Neural progenitor cell (in vitro differentiated cells): ENCODE measurements around the gene KISS1R. TPM values are rescaled to one million over a fixed set of nuclear protein-coding genes. Genes with fewer than 3 reads are reported as not detected.

ENCODE experiments used
- DNase-seq: peaks from one replicate; pipeline ENCODE4 v3.0.0-alpha.2; 2016; ENCODE audit warnings: low spot score
- H2AFZ ChIP-seq: fragments of 200-600 bp; sonication (generic); replicated peaks from 2 replicates; pipeline ENCODE4 v1.6.1; 2016; ENCODE audit warnings: antibody characterized with exemption
- H3F3A ChIP-seq: fragments of 200-600 bp; sonication (generic); 2 replicates; pipeline ENCODE4 v1.6.1; 2016; ENCODE audit warnings: antibody characterized with exemption, low read depth
- H3K27ac ChIP-seq: fragments of 200-600 bp; sonication (generic); 2 replicates; pipeline ENCODE4 v1.5.1; 2016; ENCODE audit warnings: mild to moderate bottlenecking
- H3K27me3 ChIP-seq: fragments of 200-600 bp; sonication (generic); 2 replicates; pipeline ENCODE4 v1.6.1; 2016; ENCODE audit warnings: mild to moderate bottlenecking, moderate library complexity
- H3K36me3 ChIP-seq: fragments of 200-600 bp; sonication (generic); 2 replicates; pipeline ENCODE4 v1.5.1; 2016
- H3K4me1 ChIP-seq: fragments of 200-600 bp; sonication (generic); 2 replicates; pipeline ENCODE4 v1.6.1; 2016; ENCODE audit warnings: mixed run types
- H3K4me2 ChIP-seq: fragments of 200-600 bp; sonication (generic); 2 replicates; pipeline ENCODE4 v1.6.1; 2016
- H3K4me3 ChIP-seq: fragments of 200-600 bp; sonication (generic); 2 replicates; pipeline ENCODE4 v1.5.1; 2016
- H3K79me2 ChIP-seq: fragments of 200-600 bp; sonication (generic); 2 replicates; pipeline ENCODE4 v1.6.1; 2016; ENCODE audit warnings: low read depth
- H3K9ac ChIP-seq: fragments of 200-600 bp; sonication (generic); 2 replicates; pipeline ENCODE4 v1.6.1; 2016
- H3K9me3 ChIP-seq: fragments of 200-600 bp; sonication (generic); 2 replicates; pipeline ENCODE4 v1.5.1; 2016; ENCODE audit warnings: low read depth
- H4K20me1 ChIP-seq: fragments of 200-600 bp; sonication (generic); 2 replicates; pipeline ENCODE4 v1.6.1; 2016; ENCODE audit warnings: low read depth
- H3K27ac Mint-ChIP-seq: 3 replicates; pipeline ENCODE4 v1.8.0; 2021; ENCODE audit warnings: mixed read lengths
- H3K27me3 Mint-ChIP-seq: 2 replicates; pipeline ENCODE4 v1.8.0; 2022; ENCODE audit warnings: low read depth, mild to moderate bottlenecking, inconsistent platforms, moderate library complexity, mixed read lengths; ENCODE audit not compliant: insufficient read depth
- H3K36me3 Mint-ChIP-seq: 3 replicates; pipeline ENCODE4 v1.8.0; 2021; ENCODE audit warnings: mixed read lengths
- H3K4me1 Mint-ChIP-seq: 3 replicates; pipeline ENCODE4 v1.8.0; 2021; ENCODE audit warnings: mixed read lengths
- H3K4me3 Mint-ChIP-seq: 3 replicates; pipeline ENCODE4 v1.8.0; 2021; ENCODE audit warnings: mild to moderate bottlenecking, moderate library complexity, mixed read lengths
- H3K9me3 Mint-ChIP-seq: 3 replicates; pipeline ENCODE4 v1.8.0; 2020; ENCODE audit warnings: mixed read lengths
- EZH2 ChIP-seq: fragments of 200-600 bp; sonication (generic); IDR thresholded peaks from 2 replicates; pipeline ENCODE4 v1.6.1; 2017; ENCODE audit warnings: antibody characterized with exemption, mild to moderate bottlenecking, moderate library complexity
- EZH2phosphoT487 ChIP-seq: fragments of 200-600 bp; sonication (generic); IDR thresholded peaks from 2 replicates; pipeline ENCODE4 v1.6.1; 2017; ENCODE audit warnings: antibody characterized with exemption
- total RNA-seq: library from RNA; depleted of rRNA; stranded (reverse); fragments of >200 nt; gene quantifications from 2 replicates; pipeline ENCODE4 v1.2.3, GENCODE V29; 2015; ENCODE audit warnings: low replicate concordance
- TF ChIP-seq, protein P1 (sequence below): fragments of 200-600 bp; sonication (generic); IDR thresholded peaks from 2 replicates; pipeline ENCODE4 v1.5.1; 2017; ENCODE audit warnings: antibody characterized with exemption, mild to moderate bottlenecking

Gene KISS1R
- total RNA-seq, 1 donor from 2014 or later: not detected

DNA sequence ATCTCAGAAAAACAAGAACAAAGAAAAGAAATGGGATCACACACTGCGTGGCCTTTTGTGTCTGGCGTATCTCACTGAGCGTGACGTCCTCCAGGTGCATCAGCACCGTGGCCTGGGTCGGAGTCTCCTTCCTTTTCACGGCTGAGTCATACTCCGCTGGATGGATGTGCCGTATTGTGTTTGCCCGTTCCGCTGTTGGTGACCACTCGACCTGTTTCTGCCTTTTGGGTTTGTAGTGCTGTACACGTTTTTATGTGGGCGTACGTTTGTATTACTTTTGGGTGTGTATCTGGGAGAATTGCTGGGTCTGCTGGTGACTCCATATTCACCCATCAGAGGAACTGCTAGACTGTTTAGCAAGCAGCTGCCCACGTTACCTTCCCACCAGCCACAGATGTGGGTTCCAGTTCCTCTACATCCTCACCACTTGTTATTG lies 20.1 kb downstream of the KISS1R start:
- DNase-seq: no peak
- Mint-ChIP-seq H3K9me3 (no peaks in the 10 kb centered on the region), H3K27ac (no peak overlapping the region), H3K4me3 (peak overlapping the region; percentile 14), H3K36me3 (peaks cover 22% of the 10 kb centered on the region), H3K4me1 (peaks cover 20% of the 10 kb centered on the region), H3K27me3 (peaks cover 10% of the 10 kb centered on the region)
- H4K20me1 ChIP-seq: peaks cover 94% of the 10 kb centered on the region
- no peak overlapping the region for H3K4me2 ChIP-seq
- no peaks in the 10 kb centered on the region for H3K9me3 ChIP-seq
- H3K79me2 ChIP-seq: peaks cover 97% of the 10 kb centered on the region
- H2AFZ ChIP-seq: no peak overlapping the region
- H3K4me3 ChIP-seq: no peak overlapping the region
- H3K36me3 ChIP-seq: no peaks in the 10 kb centered on the region
- no peaks in the 10 kb centered on the region for H3F3A ChIP-seq
- no peak overlapping the region for H3K27ac ChIP-seq
- TF ChIP-seq EZH2 (no peak), EZH2phosphoT487 (no peak)
- TF ChIP-seq, protein P1, sequence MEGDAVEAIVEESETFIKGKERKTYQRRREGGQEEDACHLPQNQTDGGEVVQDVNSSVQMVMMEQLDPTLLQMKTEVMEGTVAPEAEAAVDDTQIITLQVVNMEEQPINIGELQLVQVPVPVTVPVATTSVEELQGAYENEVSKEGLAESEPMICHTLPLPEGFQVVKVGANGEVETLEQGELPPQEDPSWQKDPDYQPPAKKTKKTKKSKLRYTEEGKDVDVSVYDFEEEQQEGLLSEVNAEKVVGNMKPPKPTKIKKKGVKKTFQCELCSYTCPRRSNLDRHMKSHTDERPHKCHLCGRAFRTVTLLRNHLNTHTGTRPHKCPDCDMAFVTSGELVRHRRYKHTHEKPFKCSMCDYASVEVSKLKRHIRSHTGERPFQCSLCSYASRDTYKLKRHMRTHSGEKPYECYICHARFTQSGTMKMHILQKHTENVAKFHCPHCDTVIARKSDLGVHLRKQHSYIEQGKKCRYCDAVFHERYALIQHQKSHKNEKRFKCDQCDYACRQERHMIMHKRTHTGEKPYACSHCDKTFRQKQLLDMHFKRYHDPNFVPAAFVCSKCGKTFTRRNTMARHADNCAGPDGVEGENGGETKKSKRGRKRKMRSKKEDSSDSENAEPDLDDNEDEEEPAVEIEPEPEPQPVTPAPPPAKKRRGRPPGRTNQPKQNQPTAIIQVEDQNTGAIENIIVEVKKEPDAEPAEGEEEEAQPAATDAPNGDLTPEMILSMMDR: no peak
- peaks cover 10% of the 10 kb centered on the region for H3K4me1 ChIP-seq
- H3K27me3 ChIP-seq: no peaks in the 10 kb centered on the region
- no peak overlapping the region for H3K9ac ChIP-seq

DNA sequence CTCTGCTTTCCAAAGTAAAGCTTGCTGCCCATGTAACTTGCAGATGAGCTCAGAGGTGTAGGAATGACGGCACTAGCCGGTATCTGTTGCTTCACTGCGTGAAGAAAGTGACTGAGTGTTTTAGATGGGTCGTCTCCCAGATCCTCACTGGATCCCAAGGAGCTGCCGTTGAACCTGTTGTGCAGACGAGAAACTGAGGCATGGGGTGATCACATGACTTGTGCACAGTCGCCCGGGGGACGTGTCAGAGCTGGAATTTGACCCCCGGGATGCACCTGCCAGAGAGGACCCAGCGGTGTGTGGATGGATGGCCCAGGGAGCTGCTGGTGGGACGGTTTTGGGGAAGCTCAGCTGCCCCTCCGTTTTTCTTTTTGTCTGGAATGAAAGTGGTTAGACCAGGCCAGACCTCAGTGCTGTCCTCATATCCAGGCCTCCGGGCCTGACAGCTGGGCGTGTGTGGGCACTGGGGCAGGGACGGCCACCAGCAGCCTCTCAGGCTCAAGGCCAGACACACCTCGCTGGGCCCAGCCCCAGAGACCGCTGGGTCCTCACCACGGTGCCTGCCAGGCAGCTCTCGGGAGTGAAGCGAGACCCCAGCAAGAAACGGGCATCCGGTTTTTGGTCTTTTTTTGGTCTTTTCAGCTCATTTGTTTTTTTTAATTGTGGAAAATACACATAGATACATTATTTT lies 21.2 kb downstream of the KISS1R start:
- no peaks in the 10 kb centered on the region for H3K27me3 ChIP-seq
- no peak overlapping the region for H3K27ac Mint-ChIP-seq
- no peak overlapping the region for H3K4me2 ChIP-seq
- H3K9me3 Mint-ChIP-seq: no peaks in the 10 kb centered on the region
- DNase-seq: no peak
- peaks cover 18% of the 10 kb centered on the region for H3K4me1 Mint-ChIP-seq
- H3K4me3 Mint-ChIP-seq: peak overlapping the region; percentile 17
- H3K27me3 Mint-ChIP-seq: peaks cover 10% of the 10 kb centered on the region
- no peak for TF ChIP-seq EZH2phosphoT487
- TF ChIP-seq, protein P1: no peak
- no peak for TF ChIP-seq EZH2
- peaks cover 26% of the 10 kb centered on the region for H3K36me3 Mint-ChIP-seq
- no peaks in the 10 kb centered on the region for H3F3A ChIP-seq
- no peak overlapping the region for H3K4me3 ChIP-seq
- no peaks in the 10 kb centered on the region for H3K9me3 ChIP-seq
- peaks cover 1% of the 10 kb centered on the region for H3K4me1 ChIP-seq
- peaks cover 94% of the 10 kb centered on the region for H4K20me1 ChIP-seq
- no peak overlapping the region for H3K27ac ChIP-seq
- peaks cover 97% of the 10 kb centered on the region for H3K79me2 ChIP-seq
- no peaks in the 10 kb centered on the region for H3K36me3 ChIP-seq
- no peak overlapping the region for H2AFZ ChIP-seq
- no peak overlapping the region for H3K9ac ChIP-seq

DNA sequence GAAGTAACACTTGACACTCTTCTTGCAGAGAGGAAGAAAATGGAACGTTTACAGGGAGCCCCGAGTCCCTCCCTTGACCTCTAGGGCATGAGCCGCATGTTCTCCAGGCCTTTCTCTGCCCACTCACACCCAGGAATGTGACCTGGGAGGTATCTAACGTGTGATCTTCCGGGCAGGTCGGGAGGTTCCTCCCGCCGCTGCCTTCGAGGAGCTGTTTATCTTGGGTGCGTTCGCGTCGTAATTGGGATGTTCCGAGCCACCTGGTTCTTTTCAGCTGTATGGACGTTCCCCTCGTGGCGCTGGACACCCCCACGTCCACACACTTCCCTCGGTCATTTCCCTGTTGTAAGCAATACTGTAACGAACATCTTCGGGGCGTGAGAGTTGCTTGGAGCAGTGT lies 22.3 kb downstream of the KISS1R start:
- peaks cover 15% of the 10 kb centered on the region for H3K4me1 Mint-ChIP-seq
- peaks cover 97% of the 10 kb centered on the region for H3K79me2 ChIP-seq
- no peaks in the 10 kb centered on the region for H3K9me3 Mint-ChIP-seq
- H3K9ac ChIP-seq: no peak overlapping the region
- no peak overlapping the region for H3K4me2 ChIP-seq
- H3F3A ChIP-seq: no peaks in the 10 kb centered on the region
- no peaks in the 10 kb centered on the region for H3K27me3 ChIP-seq
- H3K27me3 Mint-ChIP-seq: peaks cover 10% of the 10 kb centered on the region
- no peak overlapping the region for H3K4me3 Mint-ChIP-seq
- H2AFZ ChIP-seq: no peak overlapping the region
- no peaks in the 10 kb centered on the region for H3K9me3 ChIP-seq
- H3K27ac ChIP-seq: no peak overlapping the region
- H3K4me3 ChIP-seq: no peak overlapping the region
- no peaks in the 10 kb centered on the region for H3K4me1 ChIP-seq
- H3K36me3 ChIP-seq: no peaks in the 10 kb centered on the region
- peaks cover 28% of the 10 kb centered on the region for H3K36me3 Mint-ChIP-seq
- H3K27ac Mint-ChIP-seq: no peak overlapping the region
- no peak for DNase-seq
- TF ChIP-seq EZH2phosphoT487: no peak
- no peak for TF ChIP-seq EZH2
- TF ChIP-seq, protein P1: no peak
- peaks cover 94% of the 10 kb centered on the region for H4K20me1 ChIP-seq
